Inflammatory macrophage treated with lipopolysaccharide for 4 hours (primary cell): ENCODE results near the gene SDK1.

Source experiments
- DNase-seq: peaks from one replicate; pipeline ENCODE4 v3.0.0-alpha.2; 2020

SDK1 gene

DNA sequence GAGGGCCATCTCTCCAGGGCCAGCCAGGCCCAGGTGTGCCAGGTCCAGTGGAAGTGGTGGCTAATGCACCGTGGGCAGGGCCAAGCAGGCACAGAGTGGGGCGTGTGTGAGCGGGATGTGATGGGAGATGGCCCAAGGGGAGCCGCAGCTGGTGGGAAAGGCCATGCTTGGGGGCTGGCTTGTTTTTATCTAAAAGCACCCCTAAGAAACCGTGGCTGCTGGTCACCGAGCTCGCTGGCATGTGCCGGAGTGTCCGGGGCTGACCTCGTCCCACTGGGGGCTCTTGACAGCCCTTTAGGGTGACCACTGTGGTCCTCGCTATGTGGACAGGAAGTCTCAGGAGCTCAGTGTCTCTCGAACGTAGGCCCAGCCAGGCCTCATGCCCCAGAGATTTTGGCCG, 798.6 kb downstream of the SDK1 start:
- DNase-seq, result no peak

DNA sequence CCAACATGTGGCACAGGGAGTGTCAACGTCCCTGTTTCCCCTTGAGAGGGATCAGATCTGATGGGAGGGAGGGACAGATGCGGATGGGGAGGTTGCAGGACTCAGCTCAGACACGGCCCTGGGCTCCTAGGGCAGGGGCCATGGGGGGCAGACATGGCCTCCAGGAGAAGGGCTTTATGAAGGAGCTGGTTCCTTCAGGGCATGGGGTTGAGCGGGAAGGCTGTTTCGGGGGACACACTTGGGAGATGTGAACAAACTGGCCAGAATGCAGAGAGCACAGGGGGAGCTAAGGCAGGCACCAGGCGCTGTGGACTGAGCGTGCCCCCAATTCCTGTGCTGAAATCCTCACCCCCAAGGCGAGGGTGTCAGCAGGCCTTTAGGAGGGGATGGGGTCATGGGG, 799.1 kb downstream of the SDK1 start:
- DNase-seq, result no peak

GRCh38 chr7:4100691-4101090, 799.6 kb downstream of the SDK1 start:
- no peak for DNase-seq

DNA sequence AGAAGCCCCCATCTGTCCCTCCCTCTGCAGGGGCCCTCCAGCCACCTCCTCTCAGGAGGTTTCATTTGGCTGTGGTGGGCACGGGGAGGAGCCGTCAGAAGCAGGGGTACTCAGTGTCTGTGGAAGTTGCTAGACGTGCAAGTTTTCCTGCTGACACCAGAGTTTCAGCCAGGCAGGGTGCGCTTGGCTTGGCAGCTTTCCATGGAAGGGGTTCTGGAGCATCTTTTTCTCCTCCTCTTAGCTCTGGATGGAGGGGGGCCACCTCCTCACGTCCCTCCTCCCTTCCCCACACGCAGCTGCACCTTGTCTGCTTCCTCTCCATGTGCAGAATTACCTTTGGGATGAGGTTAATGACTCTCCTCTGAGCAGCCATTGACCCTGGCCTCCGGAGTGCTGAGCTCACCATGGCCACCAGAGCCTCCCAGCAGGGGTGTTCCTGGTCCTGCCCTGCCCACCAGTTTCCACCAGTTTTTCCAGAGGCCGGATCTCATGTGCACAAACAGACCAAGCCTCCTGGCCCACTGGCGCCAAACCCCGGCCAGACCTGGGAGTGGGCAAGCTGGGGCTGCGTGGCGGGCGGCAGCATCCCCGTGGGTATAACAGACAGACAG, 801.3 kb downstream of the SDK1 start:
- DNase-seq, result no peak

DNA sequence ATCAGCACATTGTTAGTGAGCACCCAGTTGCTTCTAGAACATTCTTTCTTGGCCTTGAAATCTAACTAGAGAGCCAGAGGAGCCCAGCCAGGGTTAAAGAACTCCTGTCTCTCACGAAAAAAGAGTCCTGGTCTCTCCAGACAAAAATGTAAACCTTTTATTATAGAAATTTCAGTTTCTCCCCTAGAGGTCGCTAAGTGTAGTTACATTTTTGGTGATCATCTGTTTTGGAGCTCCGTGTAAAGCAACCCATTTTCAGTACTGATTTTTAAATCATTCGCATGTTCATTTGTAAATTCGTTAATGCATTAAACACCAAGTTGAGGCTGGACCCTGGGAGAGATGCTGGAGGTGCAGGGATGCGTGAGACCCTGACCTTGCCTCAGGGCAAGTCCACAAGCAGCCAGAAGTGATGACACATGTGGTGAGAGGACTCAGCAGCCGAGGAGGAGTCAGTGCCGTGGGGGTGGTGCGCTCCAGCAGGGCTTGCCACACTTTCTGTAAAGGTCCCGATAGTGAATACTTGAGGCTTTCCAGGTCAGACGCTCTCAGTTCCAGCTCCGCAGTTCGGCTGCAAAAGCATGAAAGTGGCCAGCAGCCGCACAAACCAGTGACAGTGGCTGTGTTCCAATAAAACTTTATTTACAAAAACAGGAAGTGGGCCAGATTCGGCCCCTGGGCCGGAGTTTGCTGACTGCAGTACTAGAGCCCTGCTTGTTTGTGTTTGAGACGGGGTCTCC, 802.5 kb downstream of the SDK1 start:
- no peak for DNase-seq

DNA sequence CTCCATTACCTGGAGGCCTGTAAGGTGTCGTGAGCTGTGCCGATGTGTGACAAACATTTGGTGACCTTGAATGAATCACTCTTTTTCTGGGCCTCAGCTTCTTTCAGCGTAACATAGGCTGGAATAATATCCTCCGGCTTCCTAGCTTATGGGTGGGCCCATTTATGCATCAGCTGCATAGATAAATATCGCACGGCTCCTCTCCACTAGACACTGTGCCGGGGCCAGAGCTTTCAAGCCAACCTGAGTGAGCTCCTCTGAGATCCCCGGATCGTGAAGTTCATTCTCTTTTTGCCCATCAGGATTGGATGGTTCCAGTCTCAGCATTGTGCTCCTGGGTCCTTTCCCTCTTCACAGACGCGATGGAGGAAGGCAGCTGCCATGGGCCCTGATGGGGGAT, 806.8 kb downstream of the SDK1 start:
- no peak for DNase-seq

DNA sequence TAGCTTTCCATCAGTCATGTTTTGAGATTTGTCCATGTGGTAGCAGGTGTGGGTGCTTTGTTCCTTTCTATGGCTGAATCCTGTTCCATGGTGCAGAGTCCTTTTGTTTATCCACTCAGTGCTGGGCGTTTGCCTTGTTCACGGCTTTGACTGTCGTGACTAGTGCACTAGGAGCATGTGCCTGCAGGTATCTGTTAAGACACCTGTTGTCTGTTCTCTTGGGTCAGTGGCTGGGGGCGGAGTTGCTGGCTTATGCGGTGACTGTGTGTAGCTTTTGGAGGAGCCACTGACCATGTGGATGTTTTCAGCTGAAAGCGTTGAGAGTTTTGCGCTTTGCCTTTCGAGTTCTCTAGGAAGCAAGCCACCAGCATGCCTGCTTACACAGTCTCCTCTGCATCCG, 807.9 kb downstream of the SDK1 start:
- no peak for DNase-seq

- DNase-seq, result no peak
Observed at GRCh38 chr7:4109481-4110110, 808.5 kb downstream of the SDK1 start.

- no peak for DNase-seq
Observed at GRCh38 chr7:4110438-4110837, 809.4 kb downstream of the SDK1 start.

- no peak for DNase-seq
Observed at GRCh38 chr7:4111166-4111565, 810.1 kb downstream of the SDK1 start.

- DNase-seq, result no peak
Observed at GRCh38 chr7:4113271-4113670, 812.2 kb downstream of the SDK1 start.

DNA sequence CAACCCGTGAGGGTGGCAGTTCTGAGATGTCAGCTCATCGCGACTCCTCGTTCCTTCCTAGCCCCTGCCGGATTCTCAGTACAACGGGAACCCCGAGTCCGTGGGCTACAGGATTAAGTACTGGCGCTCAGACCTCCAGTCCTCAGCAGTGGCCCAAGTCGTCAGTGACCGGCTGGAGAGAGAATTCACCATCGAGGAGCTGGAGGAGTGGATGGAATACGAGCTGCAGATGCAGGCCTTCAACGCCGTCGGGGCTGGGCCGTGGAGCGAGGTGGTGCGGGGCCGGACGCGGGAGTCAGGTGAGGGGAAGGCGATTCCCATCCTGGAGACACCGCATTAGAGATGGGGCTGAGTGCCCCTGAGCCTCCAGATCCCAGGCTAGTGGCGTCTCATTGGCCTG, 812.9 kb downstream of the SDK1 start:
- no peak for DNase-seq

- DNase-seq, result no peak
Observed at GRCh38 chr7:4115442-4115841, 814.4 kb downstream of the SDK1 start.

DNA sequence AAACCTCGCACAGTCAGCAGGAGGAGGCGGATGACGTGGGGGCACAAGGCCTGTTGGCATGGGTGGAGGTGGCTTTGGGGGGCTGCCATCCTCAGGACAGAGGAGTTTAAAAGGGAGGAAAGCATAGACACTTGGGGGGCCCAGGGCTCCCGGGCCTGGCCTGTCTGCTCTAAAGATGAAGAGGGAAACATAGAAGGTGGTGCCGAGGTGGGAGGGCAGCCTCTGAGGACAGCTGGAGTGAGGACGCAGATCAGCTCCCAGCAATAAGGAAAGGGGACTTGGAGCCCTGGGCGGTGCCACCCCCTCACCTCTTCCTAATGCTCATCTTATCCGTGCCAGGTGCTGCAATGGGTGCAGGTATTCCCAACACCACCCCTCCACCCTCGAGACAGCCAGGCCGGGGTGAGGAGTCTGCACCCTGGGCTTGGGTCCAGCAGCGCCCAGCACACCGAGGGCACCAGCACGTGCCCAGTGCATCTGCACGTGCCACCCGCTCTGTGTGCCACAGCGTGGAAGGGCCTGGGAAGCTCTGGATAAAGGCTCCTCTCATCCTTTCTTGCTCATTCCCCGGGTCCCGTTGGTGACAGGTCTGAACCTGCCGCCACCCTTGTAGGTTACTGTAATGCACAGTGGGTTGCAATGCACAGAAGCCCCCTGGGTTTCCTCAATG, 815.0 kb downstream of the SDK1 start:
- no peak for DNase-seq

DNA sequence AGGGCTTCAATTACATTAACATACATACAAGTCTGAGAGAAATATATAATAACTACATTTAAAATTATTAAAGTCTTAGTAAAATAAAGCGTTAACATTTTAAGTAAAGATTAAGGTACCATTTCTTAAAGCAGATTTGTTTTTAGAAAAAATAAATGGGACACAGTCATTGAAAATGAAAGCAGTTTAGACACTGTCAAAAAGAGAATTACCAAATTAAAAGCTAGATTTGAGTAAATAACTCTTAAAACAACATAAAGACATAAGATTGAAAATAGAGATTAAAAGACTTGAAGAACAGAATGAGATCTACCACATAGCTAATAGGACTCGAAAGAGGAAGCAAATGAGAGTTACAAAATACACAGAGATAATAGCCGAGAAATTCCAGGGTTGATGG, 818.8 kb downstream of the SDK1 start:
- DNase-seq, result no peak

DNA sequence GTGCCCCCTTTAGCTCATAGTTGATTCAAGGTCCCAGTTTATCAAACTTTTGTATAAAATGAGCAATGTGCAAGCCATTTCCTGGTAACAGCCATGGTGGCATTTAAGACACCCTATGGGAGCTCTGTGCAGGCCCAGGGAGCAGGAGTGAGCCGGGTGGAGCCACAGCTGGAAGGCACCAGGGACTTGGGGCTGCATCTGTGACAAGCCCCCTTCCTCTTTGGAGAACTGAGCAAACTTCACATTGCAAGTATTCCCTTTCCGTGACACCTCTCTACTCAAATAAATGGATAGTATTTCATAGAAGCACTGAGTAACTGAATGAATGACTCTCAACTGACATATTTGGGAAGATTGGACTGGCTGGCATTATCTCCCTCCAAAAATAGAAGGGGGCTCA, 822.3 kb downstream of the SDK1 start:
- no peak for DNase-seq

DNA sequence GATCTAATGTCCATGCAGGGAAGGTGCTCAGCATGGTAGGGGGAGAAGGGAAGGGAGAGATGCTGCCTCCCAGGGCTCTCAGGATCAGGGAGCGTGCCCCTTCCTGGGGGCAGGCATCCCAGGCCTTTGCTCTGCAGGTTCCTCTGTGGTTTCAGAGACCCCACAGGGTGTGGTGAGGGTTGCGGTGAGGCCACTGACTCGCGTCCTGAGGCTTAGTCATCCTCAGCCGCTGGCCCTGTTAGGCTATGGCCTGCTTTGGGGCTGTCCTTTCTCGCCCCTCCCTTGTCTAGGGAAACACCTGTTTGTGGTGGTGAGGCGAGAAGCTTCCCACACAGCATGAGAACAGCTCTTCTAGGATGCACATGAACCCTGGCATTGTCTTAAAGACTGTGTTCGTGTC, 822.8 kb downstream of the SDK1 start:
- no peak for DNase-seq

DNA sequence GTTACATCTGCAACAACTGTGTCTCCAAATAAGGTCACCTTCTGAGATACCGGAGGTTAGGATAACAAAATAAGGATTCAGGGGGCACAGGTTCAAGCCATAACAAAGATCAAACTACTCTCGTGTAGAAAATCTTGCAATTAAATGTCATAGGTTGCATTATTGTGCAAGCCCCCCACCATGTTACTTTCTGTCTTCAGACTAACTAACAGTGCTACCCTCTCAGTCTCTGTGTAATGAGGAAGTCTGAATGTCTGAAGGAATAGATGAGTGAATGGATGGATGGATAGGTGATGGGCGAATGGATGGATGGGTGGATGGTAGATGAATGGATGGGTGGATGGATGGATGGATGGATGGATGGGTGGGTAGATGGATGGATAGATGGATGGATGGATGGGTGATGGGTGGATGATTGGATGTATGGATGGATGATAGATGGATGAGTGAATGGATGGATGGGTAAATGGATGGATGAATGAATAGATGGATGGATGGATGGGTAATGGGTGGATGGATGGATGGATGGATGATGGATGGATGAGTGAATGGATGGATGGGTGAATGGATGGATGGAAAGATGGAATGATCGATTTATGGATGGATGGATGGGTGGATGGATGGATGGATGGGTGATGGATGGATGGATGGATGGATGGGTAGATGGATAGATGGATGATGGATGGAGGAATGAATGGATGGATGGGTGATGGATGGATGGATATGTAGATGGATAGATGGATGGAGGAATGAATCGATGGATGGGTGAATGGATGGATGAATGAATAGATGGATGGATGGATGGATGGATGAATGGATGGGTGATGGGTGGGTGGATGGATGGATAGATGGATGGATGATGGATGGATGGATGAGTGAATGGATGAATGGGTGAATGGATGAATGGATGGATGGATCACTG, 823.8 kb downstream of the SDK1 start:
- no peak for DNase-seq

DNA sequence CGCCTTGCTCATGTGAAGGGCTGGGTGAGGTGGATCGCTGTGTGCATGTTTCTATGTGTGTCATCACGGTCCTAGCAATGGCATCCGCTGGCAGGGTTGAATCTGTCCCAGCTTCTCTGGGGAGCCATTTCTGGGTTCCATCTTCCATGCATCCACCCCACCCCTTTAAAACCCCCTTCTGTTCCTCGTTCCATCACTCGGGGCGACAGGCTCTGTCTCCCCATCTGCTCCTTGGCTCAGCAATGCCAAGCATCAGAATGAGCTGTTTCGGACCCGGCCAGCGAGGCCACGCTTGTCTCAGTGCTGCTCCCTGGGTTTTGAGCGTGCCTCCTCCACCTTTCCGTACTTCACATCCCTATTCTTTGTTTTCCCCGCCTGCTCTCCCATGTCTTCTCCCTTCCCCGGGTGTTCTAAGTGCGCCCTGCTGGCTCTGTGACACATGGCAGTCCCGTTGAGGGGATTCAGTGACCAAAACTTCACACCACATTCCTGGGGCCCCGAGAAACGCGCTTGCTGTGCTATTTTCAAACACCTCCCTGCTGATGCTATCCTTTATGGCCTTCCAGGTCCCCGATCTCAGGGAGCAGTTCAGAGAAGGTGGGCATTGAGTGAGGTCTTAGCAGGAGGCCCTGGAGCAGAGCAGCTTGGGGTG, 827.0 kb downstream of the SDK1 start:
- no peak for DNase-seq

GRCh38 chr7:4129481-4130122, 828.5 kb downstream of the SDK1 start:
- DNase-seq, result no peak

DNA sequence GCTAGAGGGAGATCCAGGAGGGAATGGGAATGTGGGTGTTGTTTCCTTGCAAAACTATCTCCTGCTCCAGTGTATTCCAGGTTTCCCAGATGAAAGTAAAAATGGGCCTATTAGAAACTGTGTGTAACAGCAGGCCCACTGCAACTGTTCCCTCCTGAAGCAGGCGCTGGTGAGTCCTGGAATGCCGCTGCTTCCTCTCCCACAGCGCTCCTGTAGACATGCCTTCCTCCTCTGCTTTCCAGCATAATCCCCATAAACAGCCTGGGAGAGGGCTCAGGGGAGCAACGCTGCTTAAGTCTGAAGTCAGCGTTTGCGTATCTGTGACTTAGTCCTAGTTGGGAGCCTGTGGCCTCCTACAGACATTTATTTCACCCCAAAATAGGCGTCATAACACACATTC, 830.0 kb downstream of the SDK1 start:
- DNase-seq, result no peak

GRCh38 chr7:4132221-4132620, 831.2 kb downstream of the SDK1 start:
- DNase-seq, result no peak
